Bone marrow (tissue), 2 donors: ENCODE measurements around the gene STK24.

Experiments used
- DNase-seq, 2 donors: peaks; one replicate each; lab custom pipeline; 2025; lab: John Stamatoyannopoulos, UW

The STK24 gene

GRCh38 chr13:98556142-98556816 lies 20.6 kb downstream of the STK24 start:
- DNase-seq: no peak

GRCh38 chr13:98549728-98550317 lies 27.1 kb downstream of the STK24 start:
- no peak for DNase-seq

- peak; percentile 21 for DNase-seq
These were observed 27.7 kb downstream of the STK24 start for GRCh38 chr13:98549006-98549727.

- DNase-seq: no peak
These were observed 28.7 kb downstream of the STK24 start for GRCh38 chr13:98548230-98548629.

GRCh38 chr13:98547455-98547854 lies 29.5 kb downstream of the STK24 start:
- no peak for DNase-seq

GRCh38 chr13:98546402-98546801 lies 30.5 kb downstream of the STK24 start:
- DNase-seq: no peak

GRCh38 chr13:98544104-98544710 lies 32.7 kb downstream of the STK24 start:
- DNase-seq: no peak

GRCh38 chr13:98543378-98544103 lies 33.4 kb downstream of the STK24 start:
- no peak for DNase-seq

GRCh38 chr13:98542568-98543377 lies 34.1 kb downstream of the STK24 start:
- DNase-seq: peak; percentile 19 to 62

- DNase-seq: no peak
These were observed 35.2 kb downstream of the STK24 start for GRCh38 chr13:98541701-98542203.

- no peak for DNase-seq
These were observed 35.7 kb downstream of the STK24 start for GRCh38 chr13:98541191-98541590.

GRCh38 chr13:98540476-98540875 lies 36.4 kb downstream of the STK24 start:
- no peak for DNase-seq

GRCh38 chr13:98539666-98540065 lies 37.2 kb downstream of the STK24 start:
- DNase-seq: no peak

- DNase-seq: no peak
These were observed 38.0 kb downstream of the STK24 start for GRCh38 chr13:98538876-98539275.

- DNase-seq: no peak
These were observed 39.2 kb downstream of the STK24 start for GRCh38 chr13:98537740-98538139.

GRCh38 chr13:98537306-98537705 lies 39.6 kb downstream of the STK24 start:
- no peak for DNase-seq

GRCh38 chr13:98536729-98537128 lies 40.2 kb downstream of the STK24 start:
- DNase-seq: no peak

- DNase-seq: no peak
These were observed 41.2 kb downstream of the STK24 start for GRCh38 chr13:98535501-98536354.

GRCh38 chr13:98534821-98535220 lies 42.1 kb downstream of the STK24 start:
- no peak for DNase-seq

GRCh38 chr13:98533912-98534311 lies 43.0 kb downstream of the STK24 start:
- DNase-seq: no peak
